HG03135 (cell line): ENCODE results near the gene TMED9.
"Not testable (repeated sequence)": the region's sequence is repeated elsewhere in the genome, so short reads cannot be mapped to it uniquely, and the experiment has no call there.

Experiments
- ATAC-seq: cut with Tn5 transposase; IDR thresholded peaks from one replicate; pipeline ENCODE4 v1.9.1; 2021; ENCODE audit warnings: mild to moderate bottlenecking, moderate library complexity; ENCODE audit not compliant: unreplicated experiment

Gene TMED9

GRCh38 chr5:177605667-177606066 is 13.7 kb downstream of the TMED9 start:
- ATAC-seq, result no peak

GRCh38 chr5:177606071-177607051 is 14.4 kb downstream of the TMED9 start:
- ATAC-seq, result no peak

GRCh38 chr5:177607115-177607451 is 15.1 kb downstream of the TMED9 start:
- ATAC-seq, result no peak

GRCh38 chr5:177607452-177608192 is 15.6 kb downstream of the TMED9 start:
- ATAC-seq, result no peak

- ATAC-seq, result no peak
These were observed 16.5 kb downstream of the TMED9 start for GRCh38 chr5:177608243-177609075.

GRCh38 chr5:177609076-177610059 is 17.4 kb downstream of the TMED9 start:
- ATAC-seq, result no peak

- no peak for ATAC-seq
These were observed 18.2 kb downstream of the TMED9 start for GRCh38 chr5:177610131-177610769.

GRCh38 chr5:177610770-177611445 is 18.9 kb downstream of the TMED9 start:
- ATAC-seq, result no peak

- ATAC-seq, result no peak
These were observed 19.6 kb downstream of the TMED9 start for GRCh38 chr5:177611446-177612214.

GRCh38 chr5:177612215-177612673 is 20.2 kb downstream of the TMED9 start:
- no peak for ATAC-seq

GRCh38 chr5:177620560-177620959 is 28.6 kb downstream of the TMED9 start:
- ATAC-seq, result no peak

GRCh38 chr5:177624172-177624571 is 32.2 kb downstream of the TMED9 start:
- ATAC-seq, result not testable (repeated sequence)

GRCh38 chr5:177630186-177630585 is 38.2 kb downstream of the TMED9 start:
- ATAC-seq, result not testable (repeated sequence)

GRCh38 chr5:177634912-177635311 is 42.9 kb downstream of the TMED9 start:
- ATAC-seq, result not testable (repeated sequence)

- ATAC-seq, result not testable (repeated sequence)
These were observed 53.5 kb downstream of the TMED9 start for GRCh38 chr5:177645462-177645861.
